ENCODE results near the gene WDR38.

Gene WDR38

GRCh38 chr9:124882231-124882630 lies 29.0 kb downstream of the WDR38 start:
- no peak for DNase-seq (ENCODE audit: low read depth in 2 of 2)

- DNase-seq (ENCODE audit: low read depth in 2 of 2) = no peak
Observed at GRCh38 chr9:124884376-124884775, 31.1 kb downstream of the WDR38 start.

- DNase-seq (ENCODE audit: low read depth in 2 of 2) = no peak
Observed at GRCh38 chr9:124885551-124885950, 32.3 kb downstream of the WDR38 start.

- DNase-seq (ENCODE audit: low read depth in 2 of 2) = no peak
Observed at GRCh38 chr9:124886461-124886860, 33.2 kb downstream of the WDR38 start.

- no peak for DNase-seq (ENCODE audit: low read depth in 2 of 2)
Observed at GRCh38 chr9:124886866-124887492, 33.7 kb downstream of the WDR38 start.

GRCh38 chr9:124887832-124888231 lies 34.6 kb downstream of the WDR38 start:
- no peak for DNase-seq (ENCODE audit: low read depth in 2 of 2)

GRCh38 chr9:124889006-124889405 lies 35.7 kb downstream of the WDR38 start:
- no peak for DNase-seq (ENCODE audit: low read depth in 2 of 2)

GRCh38 chr9:124890179-124890578 lies 36.9 kb downstream of the WDR38 start:
- no peak for DNase-seq (ENCODE audit: low read depth in 2 of 2)

GRCh38 chr9:124894035-124894740 lies 40.9 kb downstream of the WDR38 start:
- no peak for DNase-seq (ENCODE audit: low read depth in 2 of 2)

- DNase-seq (ENCODE audit: low read depth in 2 of 2) = no peak
Observed at GRCh38 chr9:124894741-124895170, 41.5 kb downstream of the WDR38 start.

GRCh38 chr9:124897570-124898460 lies 44.6 kb downstream of the WDR38 start:
- no peak for DNase-seq (ENCODE audit: low read depth in 2 of 2)

- no peak for DNase-seq (ENCODE audit: low read depth in 2 of 2)
Observed at GRCh38 chr9:124899845-124900244, 46.6 kb downstream of the WDR38 start.

- no peak for DNase-seq (ENCODE audit: low read depth in 2 of 2)
Observed at GRCh38 chr9:124906966-124907365, 53.7 kb downstream of the WDR38 start.
